SK-N-MC (cell line): ENCODE measurements around the gene DEFB118.

Experiments used
- EZH2 ChIP-seq: fragments of 200-600 bp; sonication (generic); IDR thresholded peaks from one replicate; pipeline ENCODE4 v1.6.1; 2017; ENCODE audit warnings: antibody characterized with exemption
- POLR2AphosphoS5 ChIP-seq: IDR thresholded peaks from 2 replicates; pipeline ENCODE4 v1.6.1; 2012; ENCODE audit warnings: mild to moderate bottlenecking, low read depth, low read length, borderline replicate concordance

DNA sequence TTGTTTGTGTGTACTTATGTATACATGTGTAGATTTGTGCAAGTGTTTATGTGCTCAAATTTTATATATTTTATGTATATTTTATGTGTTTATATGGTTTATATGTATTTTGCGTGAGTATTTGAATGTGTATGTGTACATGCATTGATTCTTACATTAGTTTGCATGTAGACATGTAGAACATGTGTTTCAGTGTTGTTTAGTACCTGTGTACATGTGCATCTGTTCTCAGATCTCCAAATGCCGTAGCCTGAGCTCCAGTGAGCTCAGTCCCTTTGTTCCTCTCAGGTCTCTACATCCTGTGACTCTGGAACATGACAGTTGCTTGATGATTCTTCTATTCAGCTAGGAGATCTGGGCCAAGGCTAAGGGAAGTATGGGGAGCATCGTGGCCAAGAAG lies 26.5 kb downstream of the DEFB118 start:
- TF ChIP-seq EZH2 (no peak), POLR2AphosphoS5 (no peak)
